ENCODE results near the gene AKAP8.
A peak's percentile ranks its signal among the peaks of the same experiment; 100 is the strongest.
"Not testable (repeated sequence)": the region's sequence is repeated elsewhere in the genome, so short reads cannot be mapped to it uniquely, and the experiment has no call there.

The AKAP8 gene

DNA sequence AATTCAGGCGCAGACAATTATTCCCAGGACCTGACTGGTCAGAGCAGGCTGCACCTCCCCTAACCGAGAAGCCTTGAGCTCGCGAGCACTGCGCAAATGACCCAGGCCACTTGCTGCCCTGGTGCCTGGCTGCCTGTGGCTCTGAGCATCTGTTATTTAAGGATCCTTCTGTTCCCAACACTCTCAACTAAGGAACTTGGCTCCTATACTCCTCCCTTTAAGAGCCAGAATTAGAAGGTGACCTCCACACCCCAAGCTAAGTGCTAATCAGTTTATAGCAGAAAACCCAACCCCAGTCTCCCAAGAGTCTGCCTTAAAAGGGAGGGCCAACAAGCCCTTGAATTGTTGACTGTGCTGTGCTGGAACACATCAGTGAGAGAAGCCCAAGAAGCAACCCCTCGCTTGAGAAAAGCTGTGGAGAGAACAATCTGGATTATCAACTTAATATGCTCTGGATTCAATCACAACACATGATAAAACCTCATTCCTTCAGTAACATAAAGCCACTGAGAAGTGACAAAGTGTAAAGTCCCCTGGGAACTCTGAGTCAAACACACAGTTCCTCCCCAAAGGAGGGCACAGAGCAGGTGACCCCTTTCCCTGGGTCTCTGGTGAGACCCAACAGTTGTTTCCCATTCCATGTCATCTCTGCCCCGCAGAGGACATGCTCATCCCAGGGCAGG, 24.7 kb upstream of the AKAP8 start:
- DNase-seq (ENCODE audit: extremely low read depth in 1 of 2, low read depth in 1 of 2), result no peak

GRCh38 chr19:15403151-15403531, 23.6 kb upstream of the AKAP8 start:
- DNase-seq (ENCODE audit: extremely low read depth in 1 of 2, low read depth in 1 of 2), result no peak

DNA sequence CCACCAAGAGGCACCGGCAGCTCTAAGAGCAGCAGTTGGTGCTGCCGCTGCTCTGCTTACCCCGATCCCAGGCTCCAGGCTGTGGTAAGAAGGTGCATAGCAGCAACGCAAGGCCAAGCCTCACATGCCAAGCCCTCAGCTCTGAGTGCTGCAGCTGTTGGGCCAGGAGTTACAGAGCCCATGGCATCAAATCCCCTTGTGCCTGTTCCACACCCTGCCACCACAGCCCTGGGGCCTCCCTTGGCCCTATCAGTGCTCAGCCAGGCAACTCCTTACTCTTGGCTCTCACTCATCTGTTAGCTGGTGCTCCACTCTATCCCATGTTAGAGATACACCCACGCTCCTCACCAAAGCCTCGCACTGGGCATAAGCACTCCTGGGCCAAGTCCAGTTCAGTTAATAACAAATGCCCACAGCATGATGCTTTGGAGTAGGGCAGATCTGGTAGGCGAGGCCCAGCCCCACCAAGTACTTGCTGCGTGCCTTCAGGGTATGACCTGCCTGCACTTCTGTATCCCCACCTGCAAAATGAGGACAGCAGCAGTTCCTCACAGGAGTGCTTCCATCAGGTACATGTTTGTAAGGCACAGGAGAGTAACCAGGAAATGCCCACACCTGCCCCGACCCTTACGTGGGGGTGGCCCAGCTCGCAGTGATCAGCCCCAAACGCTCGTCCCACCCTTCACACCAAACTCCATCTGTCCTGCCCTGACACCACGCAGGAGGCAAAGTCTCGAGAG, 23.0 kb upstream of the AKAP8 start:
- no peak for DNase-seq (ENCODE audit: extremely low read depth in 1 of 2, low read depth in 1 of 2)

- DNase-seq (ENCODE audit: extremely low read depth in 1 of 2, low read depth in 1 of 2), result no peak
Measured at GRCh38 chr19:15401397-15401710, 21.8 kb upstream of the AKAP8 start.

DNA sequence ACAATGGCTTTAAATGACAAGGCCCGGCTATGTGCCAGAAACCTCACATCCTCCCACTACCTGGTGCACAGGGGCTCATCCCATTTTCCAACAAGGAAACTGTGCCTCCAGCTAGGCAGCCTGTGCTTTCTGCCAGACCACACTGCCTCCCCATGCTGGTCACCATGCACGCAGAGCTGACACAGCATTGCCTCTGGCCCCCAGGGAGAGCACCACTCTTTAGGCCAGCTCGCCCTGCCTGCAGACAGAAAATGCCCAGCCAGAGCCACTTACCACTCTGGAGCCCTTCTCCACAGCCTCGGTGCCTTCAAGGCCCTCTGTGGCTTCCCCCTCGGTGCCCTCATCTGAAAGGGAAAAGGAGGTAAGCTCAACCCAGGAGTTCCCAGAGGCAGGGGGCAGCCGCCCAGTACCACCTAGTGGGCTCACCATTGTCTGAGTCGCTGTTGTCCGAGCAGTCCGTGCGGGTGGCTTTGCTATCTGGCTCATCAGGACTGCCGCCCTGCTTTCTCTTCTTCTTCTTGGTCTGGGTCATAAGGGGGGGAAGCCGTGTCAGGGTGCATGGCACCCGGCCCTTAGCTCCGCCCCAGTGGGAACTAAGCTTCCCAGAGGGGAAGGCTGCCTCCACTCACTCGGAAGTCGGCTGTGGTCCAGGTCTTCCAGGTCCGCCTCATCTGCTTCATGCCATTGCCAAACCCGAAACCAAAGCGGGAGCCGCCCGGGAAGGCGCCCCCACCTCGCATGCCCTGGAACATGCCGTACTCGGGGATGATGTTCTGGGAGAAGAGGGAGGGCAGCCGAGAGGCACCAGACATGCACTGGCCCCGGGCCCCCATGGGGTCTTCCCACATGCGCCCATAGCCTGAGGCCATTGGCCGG, 21.2 kb upstream of the AKAP8 start:
- DNase-seq (ENCODE audit: extremely low read depth in 1 of 2, low read depth in 1 of 2), result no peak

DNA sequence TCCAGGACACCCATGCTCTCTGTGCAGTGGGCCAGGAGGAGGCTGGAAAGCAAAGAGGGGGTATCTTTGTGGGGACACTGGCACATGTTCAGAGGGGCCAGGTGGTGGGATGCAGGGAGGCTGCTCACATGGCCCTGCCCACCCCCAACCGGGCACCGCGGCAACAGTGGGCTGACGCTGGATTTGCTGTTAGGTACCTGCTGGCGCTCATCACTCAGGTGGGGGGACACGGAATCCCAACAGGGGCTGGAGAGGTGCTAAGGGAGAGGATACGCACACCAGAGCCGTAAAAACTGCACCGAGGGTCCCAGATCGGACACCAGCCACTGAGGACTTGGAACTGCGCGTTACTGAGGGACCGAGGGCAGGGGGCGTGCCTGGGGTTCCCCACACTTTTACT, 20.0 kb upstream of the AKAP8 start:
- no peak for DNase-seq (ENCODE audit: extremely low read depth in 1 of 2, low read depth in 1 of 2)

GRCh38 chr19:15399234-15399515, 19.6 kb upstream of the AKAP8 start:
- no peak for DNase-seq (ENCODE audit: extremely low read depth in 1 of 2, low read depth in 1 of 2)

DNA sequence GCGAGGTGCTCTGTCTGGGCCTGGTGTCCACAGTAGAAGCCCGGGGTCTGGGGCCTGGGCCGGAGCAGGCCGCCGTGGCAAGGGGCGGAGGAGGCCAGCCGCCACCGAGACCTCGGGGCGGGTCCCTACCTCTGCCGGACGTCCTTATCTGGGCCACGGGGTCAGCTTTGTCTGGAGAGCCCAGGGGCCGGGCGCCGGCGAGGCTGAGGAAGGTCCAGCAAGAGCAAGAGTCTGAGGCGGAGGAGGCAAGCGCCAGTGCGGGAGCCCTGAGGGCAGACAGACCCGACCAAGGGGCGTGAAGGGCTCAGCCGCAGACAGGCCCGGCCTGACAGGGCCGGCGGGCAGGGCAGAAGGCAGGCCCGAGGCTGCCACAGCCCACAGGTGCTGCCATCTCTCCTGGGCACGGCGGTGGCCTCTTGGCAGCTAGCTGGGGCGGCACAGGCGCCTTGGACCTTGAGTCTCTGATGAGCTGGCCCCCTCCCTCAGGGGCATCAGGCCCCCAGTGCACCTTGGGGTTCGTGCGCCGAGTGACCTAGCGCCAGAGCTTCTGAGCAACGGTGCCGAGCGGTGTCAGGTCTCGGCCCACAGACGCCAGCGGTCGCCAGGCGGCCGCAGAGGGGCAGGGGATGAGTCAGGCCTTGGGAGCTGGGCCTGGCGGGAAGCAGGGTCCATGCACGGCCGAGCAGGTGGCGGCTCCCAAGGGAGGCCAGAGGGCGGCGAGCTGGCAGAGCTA, 19.1 kb upstream of the AKAP8 start:
- DNase-seq (ENCODE audit: extremely low read depth in 1 of 2, low read depth in 1 of 2), result no peak

GRCh38 chr19:15397782-15398181, 18.2 kb upstream of the AKAP8 start:
- no peak for DNase-seq (ENCODE audit: extremely low read depth in 1 of 2, low read depth in 1 of 2)

- no peak for DNase-seq (ENCODE audit: extremely low read depth in 1 of 2, low read depth in 1 of 2)
Measured at GRCh38 chr19:15397236-15397635, 17.6 kb upstream of the AKAP8 start.

DNA sequence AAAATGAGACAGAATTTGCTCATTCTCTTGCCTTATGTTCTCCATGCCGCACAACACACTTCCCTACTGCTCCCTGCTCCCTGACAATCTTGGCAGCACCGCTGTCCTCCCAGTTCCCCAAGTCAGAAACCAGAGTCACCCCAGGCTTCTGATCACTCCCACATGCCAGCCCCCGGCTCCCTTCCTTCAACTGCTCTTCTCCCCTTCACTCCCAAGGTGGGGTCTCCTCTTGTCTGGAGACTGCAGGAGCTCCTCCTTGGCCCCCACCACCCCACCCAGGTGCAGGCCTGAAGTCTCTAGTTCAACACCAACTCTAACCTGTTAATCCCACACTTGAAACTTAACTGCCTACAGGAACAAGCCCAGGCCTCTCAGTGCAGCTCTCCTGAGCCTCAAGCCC, 16.8 kb upstream of the AKAP8 start:
- no peak for DNase-seq (ENCODE audit: extremely low read depth in 1 of 2, low read depth in 1 of 2)

- DNase-seq (ENCODE audit: extremely low read depth in 1 of 2, low read depth in 1 of 2), result not testable (repeated sequence)
Measured at GRCh38 chr19:15395251-15395650, 15.7 kb upstream of the AKAP8 start.

- DNase-seq (ENCODE audit: extremely low read depth in 1 of 2, low read depth in 1 of 2), result no peak
Measured at GRCh38 chr19:15394426-15394825, 14.8 kb upstream of the AKAP8 start.

DNA sequence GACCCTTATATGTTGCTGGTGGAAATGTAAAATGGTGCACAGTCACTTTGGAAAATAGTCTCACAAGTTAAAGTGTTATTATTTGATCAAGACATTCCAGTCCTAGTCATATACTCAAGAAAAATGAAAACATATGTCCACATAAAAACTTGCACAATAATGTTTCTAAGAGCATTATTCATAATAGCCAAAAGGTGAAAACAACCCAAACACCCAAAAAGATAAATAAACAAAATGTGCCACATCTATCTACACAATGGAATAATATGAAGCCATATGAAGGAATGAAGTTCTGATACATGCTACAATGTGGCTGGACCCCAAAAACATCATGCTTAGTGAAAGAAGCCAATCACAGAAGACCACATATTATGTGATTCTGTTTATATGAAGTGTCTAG, 14.4 kb upstream of the AKAP8 start:
- no peak for DNase-seq (ENCODE audit: extremely low read depth in 1 of 2, low read depth in 1 of 2)

DNA sequence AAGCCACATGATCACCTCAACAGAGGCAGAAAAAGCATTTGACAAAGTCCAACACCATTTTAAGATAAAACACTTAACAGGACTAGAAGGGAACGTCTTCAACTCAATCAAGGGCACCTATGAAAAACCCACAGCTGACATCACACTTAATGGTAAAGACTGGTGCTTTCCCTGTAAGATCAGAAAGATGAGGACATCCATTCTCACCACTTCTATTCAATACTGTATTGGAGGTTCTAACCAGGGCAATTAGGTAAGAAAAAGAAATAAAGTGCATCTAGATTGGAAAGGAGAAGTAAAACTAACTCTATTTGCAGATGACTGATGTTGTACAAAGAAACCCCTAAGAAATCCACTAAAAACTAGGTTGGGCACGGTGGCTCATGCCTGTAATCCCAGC, 11.2 kb upstream of the AKAP8 start:
- DNase-seq (ENCODE audit: extremely low read depth in 1 of 2, low read depth in 1 of 2), result no peak

DNA sequence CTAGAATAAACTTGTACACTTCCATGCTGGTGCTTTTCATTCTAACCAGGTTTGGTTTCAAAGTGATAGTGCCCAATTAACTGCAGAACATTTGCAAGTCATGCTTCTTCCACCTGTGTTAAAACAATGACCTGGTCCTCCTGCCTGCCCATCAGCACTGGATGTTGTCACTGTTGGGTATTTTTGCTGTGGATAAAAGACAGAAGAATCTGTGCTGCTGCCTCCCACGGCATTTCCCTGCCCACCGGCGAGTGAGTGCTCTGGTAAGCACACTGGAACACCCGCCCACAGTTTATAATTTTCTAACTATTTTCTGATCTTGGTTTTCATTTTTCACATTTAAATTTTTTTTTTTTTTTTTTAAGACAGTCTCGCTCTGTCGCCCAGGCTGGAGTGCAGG, 2.3 kb upstream of the AKAP8 start:
- no peak for DNase-seq (ENCODE audit: extremely low read depth in 1 of 2, low read depth in 1 of 2)

DNA sequence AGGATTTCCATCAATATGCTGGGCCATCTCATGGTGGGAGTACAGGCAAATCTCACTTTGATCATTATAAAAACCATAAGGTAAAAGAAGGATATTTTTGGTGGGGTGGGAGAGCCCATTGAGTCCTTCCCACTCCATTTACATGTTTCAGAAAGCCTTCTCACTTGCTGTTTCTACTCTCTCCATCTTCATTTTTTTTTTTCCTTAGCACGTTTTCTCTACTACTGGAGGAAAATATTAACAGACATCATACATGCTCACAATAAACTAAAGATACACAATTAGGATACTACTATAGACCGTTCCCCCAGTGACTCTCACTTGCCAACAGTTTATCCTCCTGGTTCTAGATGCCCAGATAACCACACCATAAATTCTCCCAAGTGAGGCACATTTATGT, 1.8 kb upstream of the AKAP8 start:
- no peak for DNase-seq (ENCODE audit: extremely low read depth in 1 of 2, low read depth in 1 of 2)

- DNase-seq (ENCODE audit: extremely low read depth in 1 of 2, low read depth in 1 of 2), result no peak
Measured at GRCh38 chr19:15379999-15380647, 536 bp upstream of the AKAP8 start.

GRCh38 chr19:15378534-15379082, 979 bp downstream of the AKAP8 start:
- DNase-seq (ENCODE audit: extremely low read depth in 1 of 2, low read depth in 1 of 2), result peak in 1 of 2 donors; percentile 19

DNA sequence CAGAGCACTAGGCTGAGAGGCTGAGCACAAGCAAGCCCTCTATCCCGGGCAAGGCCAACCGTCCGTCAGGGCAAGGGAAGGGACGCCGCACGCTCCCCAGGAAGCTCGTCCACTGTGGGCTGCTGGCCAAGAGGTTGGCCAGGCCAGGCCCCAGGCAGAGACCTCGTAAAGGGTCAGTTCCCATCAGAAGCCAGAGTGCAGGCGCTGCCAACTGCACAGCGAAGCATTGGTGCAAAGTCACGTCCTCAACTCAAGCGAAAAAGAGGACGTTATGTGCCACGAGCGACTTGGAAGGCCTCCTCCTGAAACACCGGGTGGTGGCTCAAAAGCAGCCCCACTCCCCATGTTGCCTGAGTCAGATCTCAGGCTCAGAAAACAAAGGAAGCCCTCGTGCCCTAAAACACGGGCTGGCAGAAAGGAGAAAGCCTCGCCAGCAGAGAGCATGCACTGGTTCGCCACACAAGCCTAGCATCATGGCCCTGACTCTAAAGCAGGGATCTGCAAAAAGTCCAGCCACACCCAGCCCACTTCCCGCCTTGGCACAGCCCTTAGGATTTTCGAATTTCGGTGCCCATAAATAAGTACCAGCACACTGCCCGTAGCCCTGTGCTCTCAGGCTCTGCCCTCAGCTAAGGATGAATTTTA, 4.7 kb downstream of the AKAP8 start:
- no peak for DNase-seq (ENCODE audit: extremely low read depth in 1 of 2, low read depth in 1 of 2)

Measured in activated CD8-positive, alpha-beta memory T cell treated with anti-CD3 and anti-CD28 coated beads for 1 hour (primary cell).